HUDEP-2 (cell line): ENCODE results near the gene ODC1.
A peak's percentile ranks its signal among the peaks of the same experiment; 100 is the strongest.
"Not testable (repeated sequence)": the region's sequence is repeated elsewhere in the genome, so short reads cannot be mapped to it uniquely, and the experiment has no call there.

Source experiments
- DNase-seq, 76 experiments: peaks; one replicate each; lab custom pipeline; 2025; ENCODE audit not compliant: unreplicated experiment in 76 of 76; lab: John Stamatoyannopoulos, UW

The ODC1 gene

GRCh38 chr2:10478916-10479315, 30.8 kb upstream of the ODC1 start:
- DNase-seq = no peak

- no peak for DNase-seq
Observed at GRCh38 chr2:10478298-10478625, 30.1 kb upstream of the ODC1 start.

- no peak for DNase-seq
Observed at GRCh38 chr2:10477443-10478297, 29.5 kb upstream of the ODC1 start.

GRCh38 chr2:10476723-10477442, 28.8 kb upstream of the ODC1 start:
- DNase-seq = no peak

GRCh38 chr2:10475811-10476660, 27.9 kb upstream of the ODC1 start:
- DNase-seq = no peak

GRCh38 chr2:10475221-10475722, 27.1 kb upstream of the ODC1 start:
- no peak for DNase-seq

GRCh38 chr2:10473121-10473756, 25.1 kb upstream of the ODC1 start:
- no peak for DNase-seq

GRCh38 chr2:10471955-10472354, 23.8 kb upstream of the ODC1 start:
- DNase-seq = no peak

GRCh38 chr2:10471046-10471571, 23.0 kb upstream of the ODC1 start:
- DNase-seq = peak in 1 of 76 experiments; percentile 6

GRCh38 chr2:10469955-10470608, 22.0 kb upstream of the ODC1 start:
- DNase-seq = no peak

- no peak for DNase-seq
Observed at GRCh38 chr2:10469301-10469700, 21.2 kb upstream of the ODC1 start.

GRCh38 chr2:10467401-10467800, 19.3 kb upstream of the ODC1 start:
- no peak for DNase-seq

GRCh38 chr2:10466801-10467200, 18.7 kb upstream of the ODC1 start:
- DNase-seq = no peak

- no peak for DNase-seq
Observed at GRCh38 chr2:10465910-10466309, 17.8 kb upstream of the ODC1 start.

GRCh38 chr2:10462178-10463083, 14.3 kb upstream of the ODC1 start:
- DNase-seq = no peak

- no peak for DNase-seq
Observed at GRCh38 chr2:10460366-10460796, 12.3 kb upstream of the ODC1 start.

GRCh38 chr2:10457846-10458598, 9.9 kb upstream of the ODC1 start:
- no peak for DNase-seq

- DNase-seq = not testable (repeated sequence)
Observed at GRCh38 chr2:10457195-10457594, 9.1 kb upstream of the ODC1 start.
